ENCODE measurements around the gene MIR17HG.

DNA sequence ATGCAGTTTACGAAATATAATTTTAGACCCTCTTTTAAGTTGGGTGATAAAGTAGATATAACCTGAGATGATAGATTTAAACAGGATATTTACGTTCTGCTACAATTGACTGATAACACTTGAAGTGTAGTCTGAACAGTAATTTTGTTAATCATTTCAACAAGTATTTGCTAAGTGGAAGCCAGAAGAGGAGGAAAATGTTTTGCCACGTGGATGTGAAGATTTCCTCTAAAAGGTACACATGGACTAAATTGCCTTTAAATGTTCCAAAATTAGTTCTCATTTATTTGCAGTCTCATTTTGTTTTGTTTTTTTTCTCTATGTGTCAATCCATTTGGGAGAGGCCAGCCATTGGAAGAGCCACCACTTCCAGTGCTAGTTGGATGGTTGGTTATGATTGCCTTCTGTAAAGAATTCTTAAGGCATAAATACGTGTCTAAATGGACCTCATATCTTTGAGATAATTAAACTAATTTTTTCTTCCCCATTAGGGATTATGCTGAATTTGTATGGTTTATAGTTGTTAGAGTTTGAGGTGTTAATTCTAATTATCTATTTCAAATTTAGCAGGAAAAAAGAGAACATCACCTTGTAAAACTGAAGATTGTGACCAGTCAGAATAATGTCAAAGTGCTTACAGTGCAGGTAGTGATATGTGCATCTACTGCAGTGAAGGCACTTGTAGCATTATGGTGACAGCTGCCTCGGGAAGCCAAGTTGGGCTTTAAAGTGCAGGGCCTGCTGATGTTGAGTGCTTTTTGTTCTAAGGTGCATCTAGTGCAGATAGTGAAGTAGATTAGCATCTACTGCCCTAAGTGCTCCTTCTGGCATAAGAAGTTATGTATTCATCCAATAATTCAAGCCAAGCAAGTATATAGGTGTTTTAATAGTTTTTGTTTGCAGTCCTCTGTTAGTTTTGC lies 2.8 kb downstream of the MIR17HG start:
- TF ChIP-seq POLR2A (IDR thresholded peaks at IDR 0.05): no peak
- TF ChIP-seq, protein P1, sequence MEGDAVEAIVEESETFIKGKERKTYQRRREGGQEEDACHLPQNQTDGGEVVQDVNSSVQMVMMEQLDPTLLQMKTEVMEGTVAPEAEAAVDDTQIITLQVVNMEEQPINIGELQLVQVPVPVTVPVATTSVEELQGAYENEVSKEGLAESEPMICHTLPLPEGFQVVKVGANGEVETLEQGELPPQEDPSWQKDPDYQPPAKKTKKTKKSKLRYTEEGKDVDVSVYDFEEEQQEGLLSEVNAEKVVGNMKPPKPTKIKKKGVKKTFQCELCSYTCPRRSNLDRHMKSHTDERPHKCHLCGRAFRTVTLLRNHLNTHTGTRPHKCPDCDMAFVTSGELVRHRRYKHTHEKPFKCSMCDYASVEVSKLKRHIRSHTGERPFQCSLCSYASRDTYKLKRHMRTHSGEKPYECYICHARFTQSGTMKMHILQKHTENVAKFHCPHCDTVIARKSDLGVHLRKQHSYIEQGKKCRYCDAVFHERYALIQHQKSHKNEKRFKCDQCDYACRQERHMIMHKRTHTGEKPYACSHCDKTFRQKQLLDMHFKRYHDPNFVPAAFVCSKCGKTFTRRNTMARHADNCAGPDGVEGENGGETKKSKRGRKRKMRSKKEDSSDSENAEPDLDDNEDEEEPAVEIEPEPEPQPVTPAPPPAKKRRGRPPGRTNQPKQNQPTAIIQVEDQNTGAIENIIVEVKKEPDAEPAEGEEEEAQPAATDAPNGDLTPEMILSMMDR (IDR thresholded peaks at IDR 0.05): no peak
- no peak for TF ChIP-seq EP300 (IDR thresholded peaks at IDR 0.05)
